Gastrocnemius medialis (tissue), 4 donors: ENCODE measurements around the gene ALS2CL. TPM values are rescaled to one million over a fixed set of nuclear protein-coding genes. Genes with fewer than 3 reads are reported as not detected.

Experiments
- ATAC-seq, 2 donors: fragments of 150-250 bp; one replicate each; pipeline ENCODE4 v1.9.1; 2016
- DNase-seq, 2 donors: peaks; one replicate each; pipeline ENCODE4 v3.0.0-alpha.2; 2019
- H3K27ac ChIP-seq, 4 donors: fragments of 200-600 bp; sonication (generic); 1 replicate in 1 of 4; 2 replicates in 3 of 4; pipeline ENCODE4 v1.5.1; 2016 to 2018; ENCODE audit warnings: mild to moderate bottlenecking in 2 of 4, moderate library complexity in 1 of 4
- H3K27me3 ChIP-seq, 3 donors: fragments of 200-600 bp; sonication (generic) in 2 of 3; 1 replicate in 1 of 3; 2 replicates in 2 of 3; pipeline versions ENCODE4 v1.5.1 to v1.6.0; 2016 to 2019; ENCODE audit warnings: mild to moderate bottlenecking in 1 of 3, moderate library complexity in 1 of 3
- H3K36me3 ChIP-seq, 2 donors: fragments of 200-600 bp; sonication (generic) in 1 of 2; one replicate each; pipeline ENCODE4 v1.5.1; 2017 to 2018
- H3K4me1 ChIP-seq, 2 donors: fragments of 200-600 bp; sonication (generic) in 1 of 2; one replicate each; pipeline ENCODE4 v1.5.1; 2016 to 2017; ENCODE audit warnings: mild to moderate bottlenecking in 2 of 2
- H3K4me3 ChIP-seq, 4 donors: fragments of 200-600 bp; sonication (generic) in 3 of 4; 1 replicate in 1 of 4; 2 replicates in 3 of 4; pipeline ENCODE4 v1.5.1; 2016 to 2019; ENCODE audit warnings: mild to moderate bottlenecking in 2 of 4
- H3K9me3 ChIP-seq, 3 donors: fragments of 200-600 bp; sonication (generic) in 2 of 3; 1 replicate in 1 of 3; 2 replicates in 2 of 3; pipeline ENCODE4 v1.5.1; 2016 to 2019
- CTCF ChIP-seq, 5 experiments: fragments of 450-650 bp in 3 of 5; fragments of 200-600 bp in 2 of 5; sonication (generic) in 2 of 5; IDR thresholded peaks in 4 of 5; conservative IDR thresholded peaks in 1 of 5; 1 replicate in 4 of 5; 2 replicates in 1 of 5; pipeline ENCODE4 v1.5.1; 2016 to 2019; ENCODE audit warnings: antibody characterized with exemption in 5 of 5, mild to moderate bottlenecking in 3 of 5, moderate library complexity in 3 of 5
- POLR2A ChIP-seq, 2 donors: fragments of 450-650 bp; IDR thresholded peaks; one replicate each; pipeline ENCODE4 v1.6.1; 2017; ENCODE audit warnings: antibody characterized with exemption in 2 of 2, mild to moderate bottlenecking in 2 of 2, moderate library complexity in 2 of 2
- in situ Hi-C, 4 donors: fragments of 200-750 bp; cut with MboI; loops; one replicate each; pipeline versions ENCODE4 v1.15.0 to v1.8.0; 2017; ENCODE audit warnings: low sequenced_read_pairs in 4 of 4
- intact Hi-C: fragments of 100-400 bp; cut with DNase I; formaldehyde crosslinking; loops from one replicate; pipeline ENCODE4 v1.15.1; 2023; ENCODE audit warnings: low total_unique reads
- total RNA-seq, 4 donors: library from RNA; depleted of rRNA; stranded (reverse); fragments of >200 nt; gene quantifications; one replicate each; pipeline versions ENCODE4 v1.1.0 to v1.2.3, GENCODE V29; 2016

ALS2CL gene
- total RNA-seq, 4 donors from 2014 or later, result 3.8 to 13.2 (median 6.2) TPM

GRCh38 chr3:46685446-46685845 is 8.0 kb downstream of the ALS2CL start:
- Histone ChIP-seq H3K4me1 (peaks cover 0 to 2% of the 10 kb centered on the region in 2 donors), H3K36me3 (peaks cover 0 to 43% of the 10 kb centered on the region in 2 donors), H3K27ac (no peak overlapping the region), H3K9me3 (no peaks in the 10 kb centered on the region), H3K27me3 (no peaks in the 10 kb centered on the region), H3K4me3 (no peak overlapping the region)
- in situ Hi-C loops (loop anchor here in 1 of 4 donors (25.0 kb wide), 1 partner anchor 327 kb away; no protein-coding TSS in a partner anchor), intact Hi-C loops (no loop called here)
- DNase-seq (no peak), ATAC-seq (no peak)
- TF ChIP-seq POLR2A (IDR thresholded peaks at IDR 0.05) (no peak), CTCF (IDR thresholded peaks at IDR 0.05 in 4 of 5, conservative IDR thresholded peaks at IDR 0.05 in 1 of 5) (no peak)

GRCh38 chr3:46684891-46685290 is 8.6 kb downstream of the ALS2CL start:
- TF ChIP-seq POLR2A (IDR thresholded peaks at IDR 0.05), result no peak
- no peak for TF ChIP-seq CTCF (IDR thresholded peaks at IDR 0.05 in 4 of 5, conservative IDR thresholded peaks at IDR 0.05 in 1 of 5)
- intact Hi-C loops, result no loop called here
- no peaks in the 10 kb centered on the region for H3K4me1 ChIP-seq
- no peaks in the 10 kb centered on the region for H3K9me3 ChIP-seq
- DNase-seq (no peak), ATAC-seq (no peak)
- peaks cover 0 to 49% of the 10 kb centered on the region in 2 donors for H3K36me3 ChIP-seq
- in situ Hi-C loops, result loop anchor here in 1 of 4 donors (25.0 kb wide), 1 partner anchor 327 kb away; no protein-coding TSS in a partner anchor
- no peak overlapping the region for H3K27ac ChIP-seq
- no peak overlapping the region for H3K4me3 ChIP-seq
- H3K27me3 ChIP-seq, result no peaks in the 10 kb centered on the region

GRCh38 chr3:46682974-46683373 is 10.5 kb downstream of the ALS2CL start:
- H3K9me3 ChIP-seq, result no peaks in the 10 kb centered on the region
- intact Hi-C loops, result no loop called here
- TF ChIP-seq POLR2A (IDR thresholded peaks at IDR 0.05), result no peak
- no peak for TF ChIP-seq CTCF (IDR thresholded peaks at IDR 0.05 in 4 of 5, conservative IDR thresholded peaks at IDR 0.05 in 1 of 5)
- ATAC-seq, result no peak
- no peaks in the 10 kb centered on the region for H3K27me3 ChIP-seq
- H3K4me1 ChIP-seq, result no peaks in the 10 kb centered on the region
- DNase-seq, result no peak
- H3K36me3 ChIP-seq, result peaks cover 0 to 44% of the 10 kb centered on the region in 2 donors
- H3K4me3 ChIP-seq, result no peak overlapping the region
- in situ Hi-C loops, result loop anchor here in 1 of 4 donors (25.0 kb wide), 1 partner anchor 329 kb away; no protein-coding TSS in a partner anchor
- no peak overlapping the region for H3K27ac ChIP-seq

GRCh38 chr3:46681856-46682540 is 11.5 kb downstream of the ALS2CL start:
- no peaks in the 10 kb centered on the region for H3K27me3 ChIP-seq
- H3K27ac ChIP-seq, result no peak overlapping the region
- TF ChIP-seq POLR2A (IDR thresholded peaks at IDR 0.05) (no peak), CTCF (IDR thresholded peaks at IDR 0.05 in 4 of 5, conservative IDR thresholded peaks at IDR 0.05 in 1 of 5) (no peak)
- no peaks in the 10 kb centered on the region for H3K9me3 ChIP-seq
- in situ Hi-C loops, result loop anchor here in 1 of 4 donors (25.0 kb wide), 1 partner anchor 330 kb away; no protein-coding TSS in a partner anchor
- intact Hi-C loops, result no loop called here
- no peaks in the 10 kb centered on the region for H3K4me1 ChIP-seq
- H3K36me3 ChIP-seq, result peaks cover 0 to 38% of the 10 kb centered on the region in 2 donors
- H3K4me3 ChIP-seq, result no peak overlapping the region
- ATAC-seq, result no peak
- no peak for DNase-seq
